HG03354 (cell line): Measurements from ENCODE around the gene HNRNPH2.

Experiments used
- ATAC-seq: cut with Tn5 transposase; IDR thresholded peaks from one replicate; pipeline ENCODE4 v1.9.1; 2021; ENCODE audit warnings: mild to moderate bottlenecking; ENCODE audit not compliant: unreplicated experiment, poor library complexity, severe bottlenecking

Gene HNRNPH2

DNA sequence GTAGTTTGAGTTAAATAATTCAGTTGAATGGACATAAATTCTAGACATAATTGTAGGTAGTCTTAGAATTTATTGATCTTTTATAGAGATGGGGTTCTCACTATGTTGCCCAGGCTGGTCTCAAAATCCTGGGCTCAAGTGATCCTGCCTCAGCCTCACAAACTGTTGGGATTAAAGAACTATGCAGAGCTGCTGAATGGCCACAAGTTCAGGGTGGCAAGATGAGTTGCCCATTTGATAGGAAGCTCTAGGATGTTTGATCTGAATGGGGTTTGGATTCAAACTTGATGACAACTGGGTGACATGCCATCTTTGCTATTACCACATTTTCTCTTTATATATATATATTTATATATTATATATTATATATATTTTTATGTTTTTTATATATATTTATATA lies 13.7 kb upstream of the HNRNPH2 start:
- ATAC-seq: no peak

DNA sequence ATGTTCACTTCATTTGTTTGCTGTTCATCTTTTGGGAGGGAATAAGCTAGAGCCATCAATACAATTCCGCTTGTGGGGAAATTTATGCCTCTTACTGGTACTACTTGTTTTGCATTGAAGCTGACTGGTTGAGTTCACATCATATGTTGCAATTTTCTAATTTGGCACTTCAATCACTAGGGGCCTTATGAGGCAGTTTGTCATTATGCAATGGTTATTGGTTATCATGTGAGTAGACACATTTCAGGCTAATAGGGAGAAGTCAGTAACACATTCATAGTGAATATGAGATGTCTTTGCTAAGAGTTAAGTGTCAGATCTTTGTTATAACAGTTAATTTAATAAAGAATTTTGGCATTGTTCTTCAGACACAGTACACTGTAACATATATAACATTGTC lies 12.2 kb upstream of the HNRNPH2 start:
- no peak for ATAC-seq

DNA sequence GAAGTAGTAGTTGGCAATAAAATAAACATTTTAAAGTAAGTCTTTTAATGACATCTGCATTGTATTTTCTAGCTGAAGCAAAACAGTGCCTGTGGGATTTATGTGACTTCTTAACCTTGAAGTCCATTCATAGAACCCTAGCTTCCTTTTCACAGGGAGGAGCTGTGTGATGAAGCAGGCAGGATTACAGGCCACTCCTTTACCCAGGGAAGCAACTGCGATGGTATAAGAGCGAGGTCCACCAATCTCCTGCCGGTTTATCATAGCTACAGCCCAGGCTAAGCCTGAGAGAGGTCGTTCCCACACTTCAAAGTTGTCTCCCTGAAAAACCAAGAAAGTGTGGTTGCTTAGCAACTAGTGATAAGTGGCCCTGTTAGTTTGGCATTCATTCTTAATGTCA lies 10.2 kb upstream of the HNRNPH2 start:
- no peak for ATAC-seq

DNA sequence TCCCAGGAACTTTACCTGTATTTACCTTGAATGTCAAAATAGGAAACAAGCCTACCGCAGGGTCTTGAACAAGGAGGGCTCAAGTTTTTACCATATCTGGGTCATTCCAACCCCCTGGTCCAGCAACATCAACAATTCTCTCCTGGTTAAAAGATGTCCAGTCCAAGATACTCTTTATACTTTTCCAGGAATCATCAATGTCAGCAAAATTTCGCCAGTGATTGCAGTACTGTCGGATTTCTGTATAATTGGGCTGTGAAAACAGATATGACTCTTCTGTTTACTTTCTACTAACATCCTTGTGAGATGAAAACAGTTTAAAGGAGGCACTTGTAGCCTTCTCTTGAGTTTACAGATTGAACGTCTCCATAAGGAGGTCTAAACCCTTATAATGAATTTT lies 9.3 kb upstream of the HNRNPH2 start:
- no peak for ATAC-seq

GRCh38 chrX:101399825-101400224 lies 8.2 kb upstream of the HNRNPH2 start:
- ATAC-seq: no peak

DNA sequence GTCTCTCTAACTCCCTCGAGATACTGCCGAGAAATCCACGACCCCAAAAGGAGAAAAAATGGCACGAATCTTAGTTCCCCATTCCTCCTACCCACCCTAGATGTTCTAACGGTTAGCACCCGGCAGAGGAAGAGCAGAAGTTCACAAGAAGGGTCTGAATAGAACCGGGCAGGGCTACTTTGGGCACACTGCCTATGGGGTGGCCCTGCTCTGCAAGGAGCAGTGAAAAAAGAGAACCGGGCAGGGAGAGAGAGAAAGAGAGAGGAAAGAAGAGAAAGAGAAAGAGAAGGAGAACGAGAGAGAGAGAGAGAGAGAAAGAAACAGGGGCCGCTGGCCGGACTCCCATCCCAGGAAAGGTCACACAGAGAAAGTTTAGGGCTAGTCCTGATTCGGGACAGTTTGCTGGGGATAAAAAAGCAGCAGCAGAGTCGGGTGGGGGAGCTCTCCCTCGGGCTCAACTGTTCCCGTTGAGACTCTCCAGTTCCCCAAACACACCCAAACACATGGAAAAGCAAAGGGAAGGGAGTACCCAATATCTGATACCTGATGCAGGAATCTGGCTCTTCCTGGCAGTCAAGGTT lies 765 bp upstream of the HNRNPH2 start:
- ATAC-seq: no peak

DNA sequence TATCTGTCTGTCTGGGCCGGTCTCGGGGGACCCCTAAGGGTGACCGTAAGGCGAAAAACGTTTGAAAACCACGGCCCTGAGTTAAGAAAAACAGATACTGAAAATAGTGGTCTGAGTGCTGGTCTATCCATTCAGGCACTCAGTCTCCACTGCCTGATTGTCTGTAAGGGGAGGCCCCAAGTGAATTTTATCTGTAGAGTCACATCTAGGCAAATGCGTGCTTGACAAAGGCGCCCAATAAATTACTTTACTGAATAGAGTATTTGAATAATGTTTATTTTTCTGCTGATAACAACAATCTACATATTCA lies 465 bp downstream of the HNRNPH2 start:
- no peak for ATAC-seq

DNA sequence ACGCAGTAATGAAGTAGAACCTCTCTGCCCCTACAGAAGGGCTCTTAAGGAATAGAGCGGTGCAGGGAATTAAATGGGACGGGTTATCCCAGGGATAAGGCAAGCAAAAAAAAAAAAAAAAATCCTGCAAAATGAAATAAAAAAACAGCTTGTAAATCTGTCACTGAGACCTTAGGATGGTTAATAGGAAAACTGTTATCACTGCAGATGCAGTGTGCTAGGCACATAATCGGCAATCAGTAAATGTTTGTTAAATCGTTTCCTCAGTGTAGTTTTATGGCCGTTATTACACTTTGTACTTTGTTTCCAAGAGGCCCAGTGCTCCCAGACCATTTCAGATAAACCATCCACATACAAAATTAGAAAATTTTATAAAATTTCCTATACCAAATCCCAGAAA lies 1.0 kb downstream of the HNRNPH2 start:
- ATAC-seq: no peak

- no peak for ATAC-seq
These were observed 2.4 kb downstream of the HNRNPH2 start for GRCh38 chrX:101410461-101410860.

DNA sequence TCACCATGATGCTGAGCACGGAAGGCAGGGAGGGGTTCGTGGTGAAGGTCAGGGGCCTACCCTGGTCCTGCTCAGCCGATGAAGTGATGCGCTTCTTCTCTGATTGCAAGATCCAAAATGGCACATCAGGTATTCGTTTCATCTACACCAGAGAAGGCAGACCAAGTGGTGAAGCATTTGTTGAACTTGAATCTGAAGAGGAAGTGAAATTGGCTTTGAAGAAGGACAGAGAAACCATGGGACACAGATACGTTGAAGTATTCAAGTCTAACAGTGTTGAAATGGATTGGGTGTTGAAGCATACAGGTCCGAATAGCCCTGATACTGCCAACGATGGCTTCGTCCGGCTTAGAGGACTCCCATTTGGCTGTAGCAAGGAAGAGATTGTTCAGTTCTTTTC lies 4.0 kb downstream of the HNRNPH2 start:
- no peak for ATAC-seq

- peak; percentile 72 for ATAC-seq
These were observed 7.4 kb downstream of the HNRNPH2 start for GRCh38 chrX:101415180-101416145.

- no peak for ATAC-seq
These were observed 8.7 kb downstream of the HNRNPH2 start for GRCh38 chrX:101416691-101417090.

DNA sequence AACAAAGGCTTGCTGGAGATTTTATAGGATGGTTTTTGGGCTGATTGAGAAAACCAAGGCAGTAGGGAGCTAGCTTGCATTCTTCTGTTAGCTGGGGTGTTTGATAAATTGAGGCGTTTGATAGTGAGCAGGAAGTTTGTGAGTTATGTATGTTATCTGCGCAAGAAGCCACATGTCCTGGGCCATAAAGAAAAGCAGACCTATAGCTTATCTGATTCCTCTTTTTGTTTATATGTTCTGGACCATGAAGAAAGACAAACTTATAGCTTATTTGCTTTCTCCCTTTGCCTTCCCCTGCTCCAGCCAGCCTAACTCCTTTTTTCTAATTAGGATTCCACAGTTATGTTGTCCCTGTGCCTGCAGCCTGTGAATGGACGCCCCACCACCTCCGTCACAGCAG lies 9.2 kb downstream of the HNRNPH2 start:
- ATAC-seq: no peak

DNA sequence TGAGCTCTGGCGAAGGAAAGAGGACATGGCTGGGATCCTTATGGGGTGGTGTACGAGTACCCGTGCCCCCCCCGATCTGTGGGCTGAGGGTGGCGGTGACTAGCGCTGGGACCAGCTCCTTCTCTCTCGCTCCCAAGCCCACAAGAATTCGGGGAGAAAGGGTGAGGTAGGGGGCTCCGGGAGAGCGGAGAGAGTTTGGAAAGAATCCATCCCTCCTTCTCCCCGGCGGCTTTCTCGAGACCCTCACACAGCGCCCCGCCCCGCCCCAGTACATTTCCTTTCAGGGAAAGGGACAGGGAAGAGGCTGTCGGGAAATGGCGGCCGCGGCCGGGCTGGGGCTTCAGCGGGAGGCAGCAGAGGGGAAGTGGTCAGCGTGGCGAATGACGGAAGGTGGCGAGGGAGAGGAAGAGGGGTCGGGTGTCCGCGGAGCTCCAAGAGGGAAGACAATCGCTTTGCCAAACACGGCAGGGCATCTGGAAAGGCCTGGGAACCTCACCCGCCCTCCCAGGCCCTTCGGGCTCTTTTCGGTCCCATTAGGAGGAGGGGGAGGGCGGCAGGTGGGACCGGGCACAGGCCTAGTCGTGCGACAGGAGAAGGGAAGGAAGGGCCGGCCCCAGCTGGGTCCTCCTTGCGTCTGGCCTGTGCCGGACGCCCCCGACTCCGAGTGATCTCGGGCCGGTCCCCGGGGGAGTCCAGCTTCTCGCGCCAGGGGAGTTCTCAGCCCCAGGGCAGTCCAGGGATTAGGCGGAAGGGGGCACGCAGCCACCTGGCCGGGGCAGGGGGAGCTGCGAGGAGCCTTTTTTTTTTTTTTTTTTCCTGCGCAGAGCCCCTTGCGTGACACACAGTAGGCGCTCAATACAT lies 10.2 kb downstream of the HNRNPH2 start:
- peak; percentile 50 for ATAC-seq

- ATAC-seq: no peak
These were observed 11.5 kb downstream of the HNRNPH2 start for GRCh38 chrX:101419489-101419888.

DNA sequence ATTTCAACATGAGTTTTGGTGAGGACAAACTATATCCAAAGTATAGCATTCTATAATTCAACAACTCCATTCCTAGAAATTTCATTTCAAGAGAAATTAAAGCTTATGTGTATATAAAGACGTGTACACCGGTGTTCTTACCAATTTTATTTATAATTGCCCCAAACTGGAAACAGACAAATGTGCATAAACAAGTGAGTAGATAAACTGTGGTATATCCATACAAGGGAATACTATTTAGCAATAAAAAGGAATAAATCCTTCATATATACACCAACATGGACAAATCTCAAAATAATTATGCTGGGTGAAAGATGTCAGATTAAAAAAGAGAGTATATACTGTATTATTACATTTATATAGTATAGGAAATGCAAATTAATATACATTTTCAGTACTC lies 19.9 kb downstream of the HNRNPH2 start:
- ATAC-seq: no peak

- peak; percentile 59 for ATAC-seq
These were observed 21.9 kb downstream of the HNRNPH2 start for GRCh38 chrX:101429934-101430333.

GRCh38 chrX:101430457-101431078 lies 22.5 kb downstream of the HNRNPH2 start:
- ATAC-seq: peak; percentile 90

DNA sequence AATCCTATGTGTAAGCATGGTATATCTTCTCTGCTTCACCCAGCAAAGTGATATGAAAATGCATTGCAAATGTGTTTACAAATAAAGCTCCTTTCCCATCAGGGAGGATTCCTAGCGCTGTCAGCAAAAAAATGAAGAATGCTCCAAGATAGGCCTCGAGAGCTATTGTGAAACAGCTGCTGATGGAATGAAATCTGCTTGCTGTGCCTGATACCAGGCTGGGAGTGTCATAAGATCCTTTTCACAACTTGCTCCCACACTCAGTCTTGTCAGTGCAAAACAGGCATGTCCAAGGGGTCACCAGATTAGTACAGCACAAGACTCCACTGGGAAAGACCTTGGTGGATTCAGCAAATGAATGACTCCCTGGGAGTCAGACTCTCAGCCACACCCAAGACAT lies 34.1 kb downstream of the HNRNPH2 start:
- ATAC-seq: no peak

DNA sequence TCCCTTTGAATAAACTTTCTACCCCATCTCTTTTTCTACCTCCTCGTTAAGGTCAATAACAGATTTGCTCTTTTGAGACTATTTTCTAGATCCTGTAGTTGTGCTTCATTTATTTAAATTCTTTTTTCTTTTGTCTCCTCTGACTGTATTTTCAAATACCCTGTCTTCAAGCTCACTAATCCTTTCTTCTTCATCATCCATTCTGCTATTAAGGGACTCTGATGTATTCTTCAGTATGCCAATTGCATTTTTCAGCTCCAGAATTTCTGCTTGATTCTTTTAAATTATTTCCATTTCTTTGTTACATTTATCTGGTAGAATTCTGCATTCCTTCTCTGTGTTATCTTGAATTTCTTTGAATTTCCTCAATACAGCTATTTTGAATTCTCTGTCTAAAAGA lies 41.3 kb downstream of the HNRNPH2 start:
- no peak for ATAC-seq
